Epithelial cell of proximal tubule (primary cell): ENCODE measurements around the gene APOH. TPM values are rescaled to one million over a fixed set of nuclear protein-coding genes. Genes with fewer than 3 reads are reported as not detected.

Source experiments
- DNase-seq: peaks from one replicate; pipeline ENCODE4 v3.0.0-alpha.2; 2011; ENCODE audit warnings: low read depth
- H3K4me3 ChIP-seq: 2 replicates; pipeline ENCODE4 v1.5.1; 2011; ENCODE audit warnings: low read depth, mild to moderate bottlenecking, low read length
- CTCF ChIP-seq: conservative IDR thresholded peaks from 2 replicates; pipeline ENCODE4 v1.5.1; 2012; ENCODE audit warnings: low read depth, mild to moderate bottlenecking, low read length
- total RNA-seq: library from RNA; depleted of rRNA; stranded (reverse); fragments of >200 nt; gene quantifications from 2 replicates; pipeline ENCODE4 v1.2.3, GENCODE V29; 2015

The APOH gene
- total RNA-seq, 1 donor from 2014 or later = not detected

- no peak for TF ChIP-seq CTCF
- no peak for DNase-seq
- H3K4me3 ChIP-seq = no peak overlapping the region
Observed at GRCh38 chr17:66222798-66223350, 6.3 kb downstream of the APOH start.

GRCh38 chr17:66221755-66222530, 7.3 kb downstream of the APOH start:
- no peak overlapping the region for H3K4me3 ChIP-seq
- TF ChIP-seq CTCF = no peak
- DNase-seq = no peak

GRCh38 chr17:66221343-66221742, 7.9 kb downstream of the APOH start:
- no peak for DNase-seq
- H3K4me3 ChIP-seq = no peak overlapping the region
- no peak for TF ChIP-seq CTCF

- no peak for DNase-seq
- no peak for TF ChIP-seq CTCF
- no peak overlapping the region for H3K4me3 ChIP-seq
Observed at GRCh38 chr17:66220079-66220835, 9.0 kb downstream of the APOH start.

- no peak for TF ChIP-seq CTCF
- no peak overlapping the region for H3K4me3 ChIP-seq
- DNase-seq = no peak
Observed at GRCh38 chr17:66215529-66215911, 13.7 kb downstream of the APOH start.

- H3K4me3 ChIP-seq = no peak overlapping the region
- TF ChIP-seq CTCF = no peak
- DNase-seq = no peak
Observed at GRCh38 chr17:66214884-66215528, 14.2 kb downstream of the APOH start.
